Left lung (tissue), 10 donors: ENCODE results near the gene HMCES. TPM values are rescaled to one million over a fixed set of nuclear protein-coding genes. Genes with fewer than 3 reads are reported as not detected.

Source experiments
- ATAC-seq: fragments of 200-7000 bp; cut with Tn5 transposase; one replicate; pipeline ENCODE4 v1.9.1; 2020; ENCODE audit warnings: moderate library complexity
- DNase-seq, 4 donors: peaks; one replicate each; pipeline ENCODE4 v3.0.0-alpha.2; 2013 to 2020
- H3K27ac ChIP-seq, 2 donors: fragments of 200-600 bp; sonication (generic) in 1 of 2; one replicate each; pipeline versions ENCODE4 v1.5.0 to v1.8.0; 2020 to 2021
- H3K27me3 ChIP-seq, 2 donors: fragments of 200-600 bp; sonication (generic) in 1 of 2; one replicate each; pipeline versions ENCODE4 v1.5.0 to v1.8.0; 2020 to 2021
- H3K36me3 ChIP-seq, 2 donors: fragments of 200-600 bp; sonication (generic) in 1 of 2; one replicate each; pipeline versions ENCODE4 v1.5.0 to v1.8.0; 2020 to 2021
- H3K4me1 ChIP-seq, 2 donors: fragments of 200-600 bp; one replicate each; pipeline ENCODE4 v1.8.0; 2021
- H3K4me3 ChIP-seq, 2 donors: fragments of 200-600 bp; sonication (generic) in 1 of 2; one replicate each; pipeline versions ENCODE4 v1.5.0 to v1.8.0; 2020 to 2021; ENCODE audit warnings: mild to moderate bottlenecking in 1 of 2
- H3K9me3 ChIP-seq, 2 donors: fragments of 200-600 bp; sonication (generic) in 1 of 2; one replicate each; pipeline versions ENCODE4 v1.5.0 to v1.8.0; 2020 to 2021
- intact Hi-C, 2 donors: fragments of 100-400 bp; cut with DNase I; formaldehyde crosslinking; loops; one replicate each; pipeline versions ENCODE4 v1.11.2 to v1.14.2; 2022
- polyA plus RNA-seq, 6 donors: library from polyadenylated mRNA; unstranded; fragments of 120-200 nt; gene quantifications; one replicate each; pipeline ENCODE4 v1.2.1, GENCODE V29; 2013; ENCODE audit not compliant: insufficient read length in 6 of 6
- total RNA-seq, 2 donors: library from RNA; stranded (reverse); fragmentation: NEBNext Ultra II Directional; extraction: Animal tissue kit (Norgen Biotek cat#: 25700); gene quantifications; one replicate each; pipeline ENCODE4 v1.2.1, GENCODE V29; 2021
- TF ChIP-seq, protein P1 (sequence below), 2 donors: fragments of 200-600 bp; sonication (generic) in 1 of 2; IDR thresholded peaks; one replicate each; pipeline versions ENCODE4 v1.5.0 to v1.8.0; 2021; ENCODE audit warnings: antibody characterized with exemption in 2 of 2
- donor health status: DM: no; HTN: yes; CAD: no.
- donor health status: DM: no; HTN: no; CAD: no.

Gene HMCES
- total and polyA plus RNA-seq, 8 donors, result 32.9 to 51.0 (median 46.1) TPM

DNA sequence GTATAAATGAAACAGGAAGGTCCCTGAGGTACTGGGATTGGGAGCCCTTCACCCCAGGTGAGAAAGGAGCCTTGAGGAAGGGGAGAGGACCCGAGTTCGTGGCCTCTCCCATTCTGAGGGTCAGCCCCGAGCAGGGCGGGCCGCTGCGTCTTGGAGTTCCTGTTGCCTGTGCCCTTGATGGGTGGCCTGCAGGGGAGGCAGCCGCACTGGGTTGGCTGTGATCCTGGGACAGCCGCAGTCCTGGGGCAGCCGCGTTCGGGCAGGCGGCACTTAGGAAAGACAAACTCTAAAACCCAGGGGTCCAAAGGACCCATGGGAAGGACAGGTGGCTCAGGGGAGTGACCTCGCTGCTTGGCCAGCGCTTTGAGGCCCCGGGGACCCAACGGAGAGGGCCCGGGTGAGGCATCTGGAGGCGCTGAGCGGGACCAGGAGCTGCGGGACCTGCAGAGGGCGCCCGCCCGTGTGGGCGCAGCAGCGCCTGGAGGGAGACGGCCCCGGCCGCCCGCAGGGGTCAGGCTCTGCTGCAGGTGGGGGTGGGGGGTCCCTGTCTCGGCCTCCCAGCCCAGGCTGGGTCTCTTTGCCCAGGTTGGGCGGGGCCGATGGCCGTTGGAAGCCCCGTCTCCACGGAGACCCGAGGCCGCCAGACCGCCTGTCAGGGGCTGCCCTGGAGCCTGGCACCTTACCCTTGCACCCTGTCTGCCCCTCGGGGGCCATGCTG is 65.1 kb downstream of the HMCES start:
- Histone ChIP-seq H3K27me3 (peaks cover 0 to 13% of the 10 kb centered on the region in 2 donors), H3K27ac (no peak overlapping the region), H3K4me1 (peaks cover 3 to 12% of the 10 kb centered on the region in 2 donors), H3K9me3 (no peaks in the 10 kb centered on the region), H3K36me3 (no peaks in the 10 kb centered on the region), H3K4me3 (peak overlapping the region in 1 of 2 donors; percentile 11)
- DNase-seq (peak in 1 of 4 donors; percentile 42), ATAC-seq (peak; percentile 96)
- TF ChIP-seq, protein P1, sequence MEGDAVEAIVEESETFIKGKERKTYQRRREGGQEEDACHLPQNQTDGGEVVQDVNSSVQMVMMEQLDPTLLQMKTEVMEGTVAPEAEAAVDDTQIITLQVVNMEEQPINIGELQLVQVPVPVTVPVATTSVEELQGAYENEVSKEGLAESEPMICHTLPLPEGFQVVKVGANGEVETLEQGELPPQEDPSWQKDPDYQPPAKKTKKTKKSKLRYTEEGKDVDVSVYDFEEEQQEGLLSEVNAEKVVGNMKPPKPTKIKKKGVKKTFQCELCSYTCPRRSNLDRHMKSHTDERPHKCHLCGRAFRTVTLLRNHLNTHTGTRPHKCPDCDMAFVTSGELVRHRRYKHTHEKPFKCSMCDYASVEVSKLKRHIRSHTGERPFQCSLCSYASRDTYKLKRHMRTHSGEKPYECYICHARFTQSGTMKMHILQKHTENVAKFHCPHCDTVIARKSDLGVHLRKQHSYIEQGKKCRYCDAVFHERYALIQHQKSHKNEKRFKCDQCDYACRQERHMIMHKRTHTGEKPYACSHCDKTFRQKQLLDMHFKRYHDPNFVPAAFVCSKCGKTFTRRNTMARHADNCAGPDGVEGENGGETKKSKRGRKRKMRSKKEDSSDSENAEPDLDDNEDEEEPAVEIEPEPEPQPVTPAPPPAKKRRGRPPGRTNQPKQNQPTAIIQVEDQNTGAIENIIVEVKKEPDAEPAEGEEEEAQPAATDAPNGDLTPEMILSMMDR (IDR thresholded peaks at IDR 0.05), result peak in 1 of 2 donors; percentile 41
- intact Hi-C loops, result no loop called here

DNA sequence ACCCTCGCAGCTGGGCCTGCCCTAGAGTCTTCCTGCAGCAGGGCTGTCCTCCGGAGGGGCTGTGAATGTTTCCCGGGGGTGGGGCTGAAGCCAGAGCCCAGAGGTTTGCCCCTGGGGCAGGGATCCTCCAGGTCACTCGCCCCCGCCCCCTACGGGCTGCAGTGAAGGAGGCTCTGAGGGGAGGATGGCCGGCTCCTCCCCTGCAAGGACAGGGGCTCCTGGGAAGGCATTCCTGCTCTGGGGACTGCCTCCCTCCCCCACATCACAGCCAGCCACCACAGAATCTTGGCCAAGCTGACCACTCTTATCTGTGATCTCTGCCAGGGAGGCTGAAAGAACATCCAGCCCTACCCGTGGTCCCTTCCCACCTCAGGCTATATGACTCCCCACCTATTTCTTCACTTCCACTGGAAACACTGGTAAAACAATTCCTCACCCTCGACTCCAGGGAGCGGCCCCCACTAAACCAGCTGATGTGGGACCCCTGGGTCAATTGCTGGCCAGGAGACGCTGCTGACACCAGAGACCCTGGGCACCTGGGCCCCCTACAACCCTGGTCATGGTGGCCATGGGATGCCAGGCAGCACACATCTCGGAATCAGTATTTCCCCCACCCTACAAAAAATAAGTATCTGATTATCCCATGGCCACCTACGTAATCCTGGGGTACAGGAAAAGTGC is 66.0 kb downstream of the HMCES start:
- intact Hi-C loops, result no loop called here
- Histone ChIP-seq H3K4me3 (no peak overlapping the region), H3K9me3 (no peaks in the 10 kb centered on the region), H3K27ac (no peak overlapping the region), H3K4me1 (peaks cover 3 to 12% of the 10 kb centered on the region in 2 donors), H3K27me3 (peaks cover 0 to 13% of the 10 kb centered on the region in 2 donors), H3K36me3 (no peaks in the 10 kb centered on the region)
- DNase-seq (no peak), ATAC-seq (peak; percentile 5)
- TF ChIP-seq, protein P1 (IDR thresholded peaks at IDR 0.05), result no peak

DNA sequence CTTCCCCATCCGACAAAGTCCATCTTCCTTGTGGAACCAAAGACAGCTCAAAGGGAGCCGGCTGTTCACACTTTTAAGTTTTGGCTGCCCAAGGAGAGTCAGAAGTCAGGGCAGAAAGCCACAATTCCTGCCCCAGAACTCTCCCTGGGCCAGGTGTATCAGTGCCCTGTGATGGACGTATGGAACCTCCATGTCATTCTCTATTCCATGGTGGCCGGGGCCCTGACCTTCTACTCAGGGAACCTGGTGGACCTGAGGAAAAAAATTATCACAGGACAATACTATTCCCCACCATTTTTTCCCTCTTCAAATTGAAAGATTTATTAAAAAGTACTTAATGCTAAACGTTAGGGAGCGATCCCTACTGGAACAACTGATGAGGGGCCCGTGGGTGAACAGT is 66.6 kb downstream of the HMCES start:
- H3K36me3 ChIP-seq, result no peaks in the 10 kb centered on the region
- ATAC-seq (no peak), DNase-seq (no peak)
- H3K27ac ChIP-seq, result no peak overlapping the region
- no peaks in the 10 kb centered on the region for H3K9me3 ChIP-seq
- no peak overlapping the region for H3K4me3 ChIP-seq
- H3K4me1 ChIP-seq, result peaks cover 3 to 12% of the 10 kb centered on the region in 2 donors
- TF ChIP-seq, protein P1 (IDR thresholded peaks at IDR 0.05), result no peak
- intact Hi-C loops, result no loop called here
- H3K27me3 ChIP-seq, result peaks cover 0 to 13% of the 10 kb centered on the region in 2 donors

DNA sequence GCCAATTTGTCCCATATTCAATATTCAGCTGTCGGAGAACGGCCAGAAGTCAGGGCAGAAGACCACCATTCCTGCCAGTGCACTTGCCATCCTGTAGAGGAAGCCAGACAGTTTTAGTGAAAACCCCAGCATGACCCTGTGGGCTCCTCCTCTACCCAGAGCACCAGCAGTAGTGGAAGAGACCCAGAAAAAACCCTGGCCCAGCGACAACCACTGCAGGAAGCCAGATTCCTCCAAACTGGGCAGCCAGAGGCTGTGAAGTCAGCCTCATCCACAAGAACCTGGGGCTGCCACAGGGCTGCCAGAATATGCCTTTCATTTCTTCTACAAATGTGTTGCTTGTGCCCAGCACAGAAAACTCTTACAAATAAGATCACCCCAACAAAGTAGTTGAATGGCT is 67.3 kb downstream of the HMCES start:
- Histone ChIP-seq H3K36me3 (no peaks in the 10 kb centered on the region), H3K27ac (no peak overlapping the region), H3K4me3 (no peak overlapping the region), H3K9me3 (no peaks in the 10 kb centered on the region), H3K27me3 (peaks cover 0 to 13% of the 10 kb centered on the region in 2 donors), H3K4me1 (peaks cover 3 to 12% of the 10 kb centered on the region in 2 donors)
- DNase-seq (no peak), ATAC-seq (no peak)
- intact Hi-C loops, result no loop called here
- TF ChIP-seq, protein P1 (IDR thresholded peaks at IDR 0.05), result no peak

DNA sequence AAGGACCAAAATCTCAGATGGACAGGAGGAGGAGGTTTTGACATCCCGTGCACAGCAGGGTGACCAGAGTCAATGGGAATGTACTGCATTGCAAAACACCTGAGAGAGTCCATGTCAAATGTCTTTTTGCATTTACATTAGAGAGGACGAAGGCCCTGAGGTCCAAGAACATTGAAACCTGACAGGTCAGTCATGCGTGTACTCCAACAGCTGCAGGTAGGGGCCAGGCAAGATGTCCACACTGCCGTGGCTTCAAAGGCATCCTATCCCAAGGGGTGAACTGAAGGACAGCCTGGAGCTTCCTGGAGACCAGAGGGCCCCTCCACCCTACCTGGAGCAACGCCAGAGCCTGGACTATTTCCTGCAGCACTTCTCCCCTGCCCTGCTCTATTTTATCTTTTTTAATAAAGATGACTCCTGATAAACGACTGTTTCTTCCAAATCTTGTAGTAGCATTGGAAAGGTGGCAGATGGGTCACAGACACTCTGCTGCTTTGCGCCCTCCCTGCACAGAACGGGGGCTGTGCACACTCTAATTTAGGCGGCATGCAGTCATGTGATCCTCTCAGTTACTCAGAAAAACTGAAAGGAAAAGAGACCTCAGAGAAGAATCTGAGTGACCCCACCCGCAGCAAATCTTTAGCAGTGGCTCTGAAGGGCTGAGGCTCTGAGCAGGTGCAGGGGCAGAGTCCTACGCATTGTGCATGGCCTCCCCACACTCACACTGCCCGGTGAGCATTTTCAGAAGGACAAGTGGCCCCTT is 68.2 kb downstream of the HMCES start:
- peaks cover 0 to 13% of the 10 kb centered on the region in 2 donors for H3K27me3 ChIP-seq
- ATAC-seq, result no peak
- intact Hi-C loops, result no loop called here
- TF ChIP-seq, protein P1 (IDR thresholded peaks at IDR 0.05), result no peak
- no peaks in the 10 kb centered on the region for H3K36me3 ChIP-seq
- peaks cover 3 to 12% of the 10 kb centered on the region in 2 donors for H3K4me1 ChIP-seq
- no peaks in the 10 kb centered on the region for H3K9me3 ChIP-seq
- DNase-seq, result no peak
- no peak overlapping the region for H3K27ac ChIP-seq
- H3K4me3 ChIP-seq, result no peak overlapping the region
